HCT116 (cell line): ENCODE measurements around the gene SIGLEC14.

ENCODE experiments used
- CEBPB ChIP-seq: IDR thresholded peaks from 2 replicates; pipeline ENCODE4 v1.6.1; 2012; ENCODE audit warnings: low read depth
- CTCF ChIP-seq, 3 experiments: fragments of 200-600 bp in 1 of 3; sonication (generic) in 1 of 3; IDR thresholded peaks in 2 of 3; conservative IDR thresholded peaks in 1 of 3; 2 replicates each; pipeline ENCODE4 v1.5.1; 2012 to 2017; ENCODE audit warnings: low read depth in 2 of 3, low read length in 2 of 3, antibody characterized with exemption in 1 of 3, borderline replicate concordance in 1 of 3, control low read depth in 1 of 3, mild to moderate bottlenecking in 1 of 3, mixed read lengths in 1 of 3, mixed run types in 1 of 3, moderate library complexity in 1 of 3; ENCODE audit not compliant: insufficient read depth in 1 of 3
- EZH2 ChIP-seq: fragments of 200-600 bp; sonication (generic); IDR thresholded peaks from 2 replicates; pipeline ENCODE4 v1.6.1; 2017; ENCODE audit warnings: antibody characterized with exemption, mixed run types
- MAX ChIP-seq: IDR thresholded peaks from 2 replicates; pipeline ENCODE4 v1.6.1; 2012
- RAD21 ChIP-seq: IDR thresholded peaks from 2 replicates; pipeline ENCODE4 v1.6.1; 2012; ENCODE audit warnings: low read depth, mild to moderate bottlenecking
- REST ChIP-seq: IDR thresholded peaks from 2 replicates; pipeline ENCODE4 v1.6.1; 2012; ENCODE audit warnings: low read depth
- SP1 ChIP-seq: IDR thresholded peaks from 2 replicates; pipeline ENCODE4 v1.6.1; 2012; ENCODE audit warnings: low read depth
- TCF7L2 ChIP-seq: IDR thresholded peaks from 2 replicates; pipeline ENCODE4 v1.7.0; 2011; ENCODE audit warnings: borderline replicate concordance, inconsistent platforms; ENCODE audit not compliant: insufficient read depth, insufficient read length; ENCODE audit errors: extremely low read depth
- YY1 ChIP-seq: IDR thresholded peaks from 2 replicates; pipeline ENCODE4 v1.6.1; 2011; ENCODE audit warnings: low read length, low read depth, moderate library complexity, mild to moderate bottlenecking; ENCODE audit not compliant: insufficient replicate concordance; ENCODE audit errors: extremely low read depth
- ZBTB33 ChIP-seq: IDR thresholded peaks from 2 replicates; pipeline ENCODE4 v1.6.1; 2011; ENCODE audit warnings: mild to moderate bottlenecking, low read length, moderate library complexity; ENCODE audit not compliant: insufficient replicate concordance; ENCODE audit errors: extremely low read depth

GRCh38 chr19:51663650-51664049, 17.0 kb upstream of the SIGLEC14 start:
- TF ChIP-seq RAD21 (no peak), CTCF (IDR thresholded peaks at IDR 0.05 in 2 of 3, conservative IDR thresholded peaks at IDR 0.05 in 1 of 3; ENCODE audit: borderline replicate concordance in 1 of 3, insufficient read depth in 1 of 3, low read depth in 2 of 3, low read length in 2 of 3) (no peak), TCF7L2 (no peak), SP1 (no peak), EZH2 (no peak), CEBPB (no peak), ZBTB33 (no peak), MAX (no peak), YY1 (no peak), REST (no peak)
